Vagina (tissue), 2 donors: ENCODE measurements around the gene TBL1X.

Experiments used
- CTCF ChIP-seq, 3 experiments: fragments of 450-650 bp in 2 of 3; fragments of 200-600 bp in 1 of 3; sonication (generic) in 1 of 3; IDR thresholded peaks; one replicate each; pipeline ENCODE4 v1.5.1; 2017 to 2019; ENCODE audit warnings: antibody characterized with exemption in 3 of 3, mild to moderate bottlenecking in 2 of 3, moderate library complexity in 2 of 3
- POLR2AphosphoS5 ChIP-seq, 2 donors: sonication (generic); formaldehyde crosslinking; IDR thresholded peaks; one replicate each; pipeline ENCODE4 v1.9.0; 2017; ENCODE audit warnings: antibody characterized with exemption in 2 of 2, mild to moderate bottlenecking in 2 of 2, low read depth in 1 of 2; ENCODE audit not compliant: insufficient read depth in 1 of 2

- TF ChIP-seq CTCF (IDR thresholded peaks at IDR 0.05) (no peak), POLR2AphosphoS5 (IDR thresholded peaks at IDR 0.05; ENCODE audit: insufficient read depth in 1 of 2, low read depth in 1 of 2) (no peak)
These were observed 73.7 kb downstream of the TBL1X start for GRCh38 chrX:9538544-9539045.
